ENCODE results near the gene SUMF1. TPM values are rescaled to one million over a fixed set of nuclear protein-coding genes. Genes with fewer than 3 reads are reported as not detected.

SUMF1 gene
- total RNA-seq, 2 donors from 2014 or later = 18.4 to 18.6 TPM

GRCh38 chr3:4426782-4427344 lies 40.2 kb downstream of the SUMF1 start:
- TF ChIP-seq, protein P1, sequence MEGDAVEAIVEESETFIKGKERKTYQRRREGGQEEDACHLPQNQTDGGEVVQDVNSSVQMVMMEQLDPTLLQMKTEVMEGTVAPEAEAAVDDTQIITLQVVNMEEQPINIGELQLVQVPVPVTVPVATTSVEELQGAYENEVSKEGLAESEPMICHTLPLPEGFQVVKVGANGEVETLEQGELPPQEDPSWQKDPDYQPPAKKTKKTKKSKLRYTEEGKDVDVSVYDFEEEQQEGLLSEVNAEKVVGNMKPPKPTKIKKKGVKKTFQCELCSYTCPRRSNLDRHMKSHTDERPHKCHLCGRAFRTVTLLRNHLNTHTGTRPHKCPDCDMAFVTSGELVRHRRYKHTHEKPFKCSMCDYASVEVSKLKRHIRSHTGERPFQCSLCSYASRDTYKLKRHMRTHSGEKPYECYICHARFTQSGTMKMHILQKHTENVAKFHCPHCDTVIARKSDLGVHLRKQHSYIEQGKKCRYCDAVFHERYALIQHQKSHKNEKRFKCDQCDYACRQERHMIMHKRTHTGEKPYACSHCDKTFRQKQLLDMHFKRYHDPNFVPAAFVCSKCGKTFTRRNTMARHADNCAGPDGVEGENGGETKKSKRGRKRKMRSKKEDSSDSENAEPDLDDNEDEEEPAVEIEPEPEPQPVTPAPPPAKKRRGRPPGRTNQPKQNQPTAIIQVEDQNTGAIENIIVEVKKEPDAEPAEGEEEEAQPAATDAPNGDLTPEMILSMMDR (conservative IDR thresholded peaks at IDR 0.05) = no peak
- no peak overlapping the region for H3K27ac ChIP-seq (ENCODE audit: low read depth, low read length)
- Mint-ChIP-seq H3K4me1 (no peaks in the 10 kb centered on the region), H3K9me3 (peaks cover 7% of the 10 kb centered on the region), H3K4me3 (no peak overlapping the region), H3K36me3 (ENCODE audit: low read depth) (peaks cover 6% of the 10 kb centered on the region), H3K27me3 (ENCODE audit: insufficient read depth) (peaks cover 6% of the 10 kb centered on the region), H3K27ac (no peak overlapping the region)
- H3K36me3 ChIP-seq (ENCODE audit: control insufficient read depth, insufficient read depth, low read length) = no peaks in the 10 kb centered on the region
- no peak overlapping the region for H3K4me3 ChIP-seq (ENCODE audit: low read length)
- H3K9me3 ChIP-seq (ENCODE audit: control insufficient read depth, low read length) = peaks cover 10% of the 10 kb centered on the region
- H3K9ac ChIP-seq (ENCODE audit: extremely low read depth, low read length, poor library complexity, severe bottlenecking) = no peak overlapping the region
- H3K27me3 ChIP-seq (ENCODE audit: control insufficient read depth, insufficient read depth, low read length, poor library complexity, severe bottlenecking) = no peaks in the 10 kb centered on the region
- H3K4me1 ChIP-seq (ENCODE audit: control insufficient read depth, insufficient read depth, low read length) = no peaks in the 10 kb centered on the region
- 62 to 78% methylated on average over 4 of the region's 4 CpGs for WGBS, 2 experiments (ENCODE audit: insufficient coverage in 1 of 2, insufficient read length in 1 of 2)
- DNase-seq = no peak

DNA sequence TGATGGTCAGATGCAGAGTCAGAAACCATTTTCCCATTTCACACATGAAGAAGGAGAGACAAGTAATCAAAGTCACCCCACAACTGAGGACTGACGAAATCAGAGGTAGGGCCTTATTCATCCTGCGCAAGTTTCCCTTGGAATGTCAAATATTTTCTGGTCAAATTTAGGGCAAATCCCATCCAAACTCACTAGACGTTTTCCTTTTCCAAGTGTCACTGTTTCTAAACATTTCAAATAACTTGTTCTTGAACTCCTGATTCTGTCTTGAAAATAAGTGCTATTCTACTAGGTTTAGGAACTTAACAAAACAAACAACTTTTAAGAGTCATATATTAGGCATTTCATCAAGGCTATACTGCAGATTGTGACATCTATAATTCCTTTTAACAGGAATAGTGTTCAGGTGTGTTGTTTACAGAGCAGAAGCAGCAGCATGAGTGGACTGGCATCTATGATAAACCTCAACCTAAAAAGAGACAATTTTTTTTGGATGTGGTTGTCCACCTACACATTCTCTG lies 40.7 kb downstream of the SUMF1 start:
- Histone ChIP-seq H3K9ac (ENCODE audit: extremely low read depth, low read length, poor library complexity, severe bottlenecking) (no peak overlapping the region), H3K4me3 (ENCODE audit: low read length) (no peak overlapping the region), H3K27me3 (ENCODE audit: control insufficient read depth, insufficient read depth, low read length, poor library complexity, severe bottlenecking) (no peaks in the 10 kb centered on the region), H3K36me3 (ENCODE audit: control insufficient read depth, insufficient read depth, low read length) (no peaks in the 10 kb centered on the region), H3K9me3 (ENCODE audit: control insufficient read depth, low read length) (peaks cover 4% of the 10 kb centered on the region), H3K27ac (ENCODE audit: low read depth, low read length) (no peak overlapping the region), H3K4me1 (ENCODE audit: control insufficient read depth, insufficient read depth, low read length) (no peaks in the 10 kb centered on the region)
- TF ChIP-seq, protein P1 (conservative IDR thresholded peaks at IDR 0.05) = no peak
- H3K9me3 Mint-ChIP-seq = peaks cover 2% of the 10 kb centered on the region
- no peak overlapping the region for H3K4me3 Mint-ChIP-seq
- H3K27me3 Mint-ChIP-seq (ENCODE audit: insufficient read depth) = peaks cover 2% of the 10 kb centered on the region
- 88 to 90% methylated on average over 3 of the region's 3 CpGs for WGBS, 2 experiments (ENCODE audit: insufficient coverage in 1 of 2, insufficient read length in 1 of 2)
- no peak overlapping the region for H3K27ac Mint-ChIP-seq
- no peak for DNase-seq
- peaks cover 2% of the 10 kb centered on the region for H3K36me3 Mint-ChIP-seq (ENCODE audit: low read depth)
- H3K4me1 Mint-ChIP-seq = no peaks in the 10 kb centered on the region

DNA sequence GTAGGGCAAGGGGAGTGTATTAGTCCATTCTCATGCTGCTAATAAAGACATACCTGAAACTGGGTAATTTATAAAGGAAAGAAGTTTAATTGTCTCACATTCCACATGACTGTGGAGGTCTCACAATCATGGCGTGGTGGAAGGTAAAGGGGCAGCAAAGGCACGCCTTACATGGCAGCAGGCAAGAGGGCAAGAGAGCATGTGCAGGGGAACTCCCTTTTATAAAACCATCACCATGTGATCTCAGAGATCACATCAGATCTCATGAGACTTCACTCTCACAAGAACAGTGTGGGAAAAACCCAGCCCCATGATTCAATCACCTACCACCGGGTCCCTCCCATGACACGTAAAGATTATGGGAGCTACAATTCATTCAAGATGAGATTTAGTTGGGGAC lies 41.4 kb downstream of the SUMF1 start:
- H3K4me1 Mint-ChIP-seq = no peaks in the 10 kb centered on the region
- H3K36me3 Mint-ChIP-seq (ENCODE audit: low read depth) = no peaks in the 10 kb centered on the region
- Histone ChIP-seq H3K36me3 (ENCODE audit: control insufficient read depth, insufficient read depth, low read length) (no peaks in the 10 kb centered on the region), H3K4me1 (ENCODE audit: control insufficient read depth, insufficient read depth, low read length) (no peaks in the 10 kb centered on the region), H3K27me3 (ENCODE audit: control insufficient read depth, insufficient read depth, low read length, poor library complexity, severe bottlenecking) (no peaks in the 10 kb centered on the region), H3K9me3 (ENCODE audit: control insufficient read depth, low read length) (no peaks in the 10 kb centered on the region), H3K27ac (ENCODE audit: low read depth, low read length) (no peak overlapping the region), H3K9ac (ENCODE audit: extremely low read depth, low read length, poor library complexity, severe bottlenecking) (no peak overlapping the region), H3K4me3 (ENCODE audit: low read length) (no peak overlapping the region)
- no peaks in the 10 kb centered on the region for H3K9me3 Mint-ChIP-seq
- H3K27me3 Mint-ChIP-seq (ENCODE audit: insufficient read depth) = no peaks in the 10 kb centered on the region
- 40 to 82% methylated on average over 1 to 4 of the region's 4 CpGs for WGBS, 2 experiments (ENCODE audit: insufficient coverage in 1 of 2, insufficient read length in 1 of 2)
- H3K27ac Mint-ChIP-seq = no peak overlapping the region
- no peak for DNase-seq
- H3K4me3 Mint-ChIP-seq = no peak overlapping the region
- TF ChIP-seq, protein P1 (conservative IDR thresholded peaks at IDR 0.05) = no peak

Data from endodermal cell (in vitro differentiated cells).